Superior temporal gyrus (tissue), 1 donor: ENCODE data around the gene VANGL1.
"Not testable (repeated sequence)": the region's sequence is repeated elsewhere in the genome, so short reads cannot be mapped to it uniquely, and the experiment has no call there.

ENCODE experiments used
- DNase-seq: peaks from one replicate; pipeline ENCODE4 v3.0.0-alpha.2; 2016; ENCODE audit errors: extremely low spot score

Gene VANGL1

GRCh38 chr1:115641762-115642167, at the start of gene VANGL1:
Gene VANGL1, plus strand, starts transcription at chr1:115641970. Its CDS starts 9,444 bp downstream, at chr1:115651414.
- DNase-seq, result no peak

- no peak for DNase-seq
These were observed 49.5 kb upstream of the VANGL1 start for GRCh38 chr1:115592264-115592663.

DNA sequence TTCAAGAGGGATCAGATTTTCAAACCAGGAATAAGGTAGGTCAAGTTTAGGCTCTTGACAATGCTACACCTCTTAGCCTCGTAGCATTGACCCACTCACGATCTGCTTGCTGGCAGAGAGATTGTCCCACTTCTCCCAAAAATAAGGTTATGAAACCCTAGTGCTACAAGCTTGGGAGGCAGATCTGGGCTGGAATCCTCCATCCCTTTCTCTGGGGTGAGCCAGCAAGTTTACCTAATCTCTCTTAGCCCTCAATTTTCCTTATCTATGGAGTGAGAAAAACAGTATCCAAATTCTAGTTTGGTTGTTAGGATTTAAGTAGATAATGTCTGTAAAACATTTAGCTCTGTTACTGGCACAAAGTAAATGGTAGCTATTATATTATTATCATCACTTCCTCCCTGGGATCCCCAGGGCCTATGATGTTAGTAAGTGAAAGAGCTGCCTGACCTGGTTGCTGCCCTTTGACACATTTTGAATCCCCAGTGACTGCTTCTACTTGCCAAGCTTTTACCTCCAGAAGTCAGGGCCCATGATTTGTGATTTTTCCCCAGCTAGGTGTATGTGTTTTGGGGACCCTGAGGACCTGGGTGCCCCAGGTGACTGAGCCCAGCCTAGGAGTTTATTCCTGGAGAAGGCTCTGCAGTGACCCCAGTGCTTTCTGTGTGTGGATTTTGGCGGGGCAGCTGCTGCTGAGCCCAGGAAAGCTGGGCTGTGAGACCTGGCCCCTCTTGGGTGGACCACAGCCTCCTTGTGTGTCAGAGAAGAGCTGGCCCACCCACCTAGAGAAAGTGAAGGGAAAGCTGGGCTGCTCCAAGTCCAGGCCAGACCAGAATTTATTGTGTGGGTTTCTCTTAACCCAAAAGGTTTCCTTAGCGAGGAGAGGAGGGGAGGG, 48.2 kb upstream of the VANGL1 start:
- no peak for DNase-seq

GRCh38 chr1:115594600-115594999, 47.2 kb upstream of the VANGL1 start:
- no peak for DNase-seq

DNA sequence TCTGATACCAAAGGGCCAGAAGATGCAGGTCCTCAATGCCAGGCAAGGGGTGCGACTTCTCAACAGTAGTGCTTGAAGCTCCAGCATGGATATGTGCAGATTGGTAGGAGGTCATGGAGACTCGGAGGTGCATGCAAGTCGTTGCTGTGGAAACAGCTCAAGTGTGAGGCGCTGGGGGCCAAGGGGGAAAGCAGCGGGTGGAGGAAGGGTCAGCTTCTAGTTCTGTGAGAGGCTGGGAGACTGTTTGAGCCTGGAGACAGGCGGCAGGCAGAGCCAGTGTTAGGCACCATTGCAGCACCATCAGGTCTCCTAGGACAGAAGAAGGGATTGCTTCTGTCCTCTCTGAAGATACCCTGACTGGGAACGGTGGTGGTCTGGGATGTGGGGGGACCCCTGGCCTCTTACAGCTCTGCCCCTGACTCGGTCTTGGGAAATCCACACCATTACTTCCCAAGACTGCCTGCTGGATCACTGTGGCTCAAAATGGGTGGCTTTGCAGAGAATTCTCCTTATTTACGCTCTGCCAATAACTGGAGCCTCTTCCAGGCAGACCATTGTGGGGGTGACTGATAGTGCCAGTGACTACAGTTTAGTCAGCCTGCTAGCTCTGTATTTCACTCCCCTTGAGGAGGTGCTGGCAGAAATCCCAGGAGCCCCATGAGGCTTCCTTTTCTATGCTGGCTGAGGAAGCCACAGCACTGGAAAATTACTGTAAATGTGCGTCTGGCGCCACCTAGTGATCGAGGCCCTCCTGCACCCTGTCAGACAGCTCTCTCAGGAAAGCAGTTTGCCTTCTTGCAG, 46.3 kb upstream of the VANGL1 start:
- peak; percentile 93 for DNase-seq

GRCh38 chr1:115596080-115596780, 45.5 kb upstream of the VANGL1 start:
- no peak for DNase-seq

- no peak for DNase-seq
These were observed 37.3 kb upstream of the VANGL1 start for GRCh38 chr1:115604508-115604907.

- DNase-seq, result no peak
These were observed 35.5 kb upstream of the VANGL1 start for GRCh38 chr1:115606305-115606704.

DNA sequence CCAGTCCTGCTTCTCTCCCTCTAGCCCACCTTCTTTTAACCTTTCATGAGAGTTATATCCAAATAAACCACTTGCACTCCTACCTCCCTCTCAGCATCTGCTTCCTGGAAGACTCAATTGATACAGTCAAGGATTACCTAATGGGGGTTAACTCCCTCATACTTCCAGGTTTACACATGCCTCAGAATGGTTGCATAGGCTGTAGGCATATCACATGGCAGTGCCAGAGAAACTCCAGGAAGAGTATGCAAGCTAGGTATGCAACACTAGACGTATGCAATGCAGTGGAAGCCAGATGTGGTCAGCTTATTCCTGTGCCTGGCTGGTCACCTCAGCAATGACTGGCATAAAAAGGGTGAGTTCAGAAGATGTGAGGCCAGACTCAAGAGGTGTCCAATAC, 32.7 kb upstream of the VANGL1 start:
- no peak for DNase-seq

GRCh38 chr1:115613767-115614166, 28.0 kb upstream of the VANGL1 start:
- DNase-seq, result no peak

DNA sequence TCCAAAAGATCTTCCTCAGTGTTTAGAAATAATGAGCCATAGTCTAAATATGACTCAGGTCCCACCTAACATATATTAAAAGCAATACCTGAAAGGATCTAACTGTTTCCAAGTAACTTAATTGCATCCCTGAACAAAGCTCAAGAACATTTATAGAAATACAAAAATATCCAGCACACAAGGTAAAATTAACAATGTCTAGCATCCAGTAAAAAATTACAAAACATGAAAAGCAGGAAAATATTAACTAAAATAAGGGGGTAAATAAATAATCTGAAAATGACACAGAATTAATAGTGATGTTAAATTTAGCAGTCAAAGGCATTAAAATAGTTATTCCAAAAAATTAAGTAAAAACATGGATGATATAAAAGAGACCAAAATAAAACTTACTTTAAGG, 21.3 kb upstream of the VANGL1 start:
- DNase-seq, result no peak

DNA sequence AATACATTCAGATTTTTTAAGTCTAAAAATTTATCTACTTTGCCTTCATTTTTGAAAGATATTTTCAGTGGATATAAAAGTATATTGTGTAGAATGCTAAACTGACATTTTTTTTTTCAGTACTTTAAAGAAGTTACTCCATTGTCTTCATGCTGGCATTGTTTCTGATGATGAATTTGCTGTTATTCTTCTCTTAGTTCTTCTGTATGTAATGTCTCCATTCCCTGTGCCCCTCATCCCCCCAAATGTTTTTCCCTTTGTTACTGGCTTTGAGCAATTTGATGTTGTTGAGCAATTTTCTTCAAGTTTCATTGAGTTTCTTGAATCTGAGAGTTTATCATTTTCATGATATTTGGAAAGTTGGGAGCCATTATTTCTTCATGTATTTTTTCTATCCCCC, 20.8 kb upstream of the VANGL1 start:
- DNase-seq, result no peak

GRCh38 chr1:115624859-115625258, 16.9 kb upstream of the VANGL1 start:
- DNase-seq, result no peak

GRCh38 chr1:115630342-115630741, 11.4 kb upstream of the VANGL1 start:
- DNase-seq, result no peak

DNA sequence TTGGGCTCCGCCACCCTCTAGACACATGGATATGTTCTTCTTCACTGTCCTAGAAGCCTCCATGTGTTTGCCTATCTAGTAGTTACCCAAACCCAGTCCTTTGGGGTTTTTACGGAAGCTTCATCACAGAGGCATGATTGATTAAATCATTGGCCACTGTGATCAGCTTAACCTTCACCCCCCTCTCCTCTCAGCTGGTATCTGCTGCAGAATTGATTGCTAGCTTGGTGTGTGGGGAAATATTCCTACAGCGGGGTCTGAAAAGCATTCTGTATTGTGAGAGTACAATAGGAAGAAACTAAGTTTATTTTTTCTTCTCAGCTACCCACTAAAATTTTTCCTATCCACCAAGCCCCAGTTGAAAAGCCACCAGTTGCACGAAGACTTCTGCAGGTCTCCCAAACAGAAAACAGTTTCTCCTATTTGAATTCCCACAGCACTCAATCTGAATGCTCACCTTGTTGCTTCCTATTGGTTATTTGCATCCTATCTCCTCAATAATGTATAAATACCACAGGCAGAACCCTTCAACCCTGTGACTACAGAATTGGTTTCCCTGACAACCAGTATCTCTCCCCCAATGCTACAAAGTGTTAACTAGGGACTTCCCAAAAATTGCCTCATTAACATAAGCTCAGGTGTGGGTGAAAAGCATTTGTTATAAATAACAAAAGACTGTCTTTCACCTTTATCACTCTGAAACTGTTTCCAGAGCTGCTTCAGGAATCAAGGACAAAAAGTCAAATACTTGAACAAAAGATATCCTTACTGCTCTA, 9.3 kb upstream of the VANGL1 start:
- DNase-seq, result no peak

- DNase-seq, result not testable (repeated sequence)
These were observed 8.2 kb upstream of the VANGL1 start for GRCh38 chr1:115633606-115634005.

DNA sequence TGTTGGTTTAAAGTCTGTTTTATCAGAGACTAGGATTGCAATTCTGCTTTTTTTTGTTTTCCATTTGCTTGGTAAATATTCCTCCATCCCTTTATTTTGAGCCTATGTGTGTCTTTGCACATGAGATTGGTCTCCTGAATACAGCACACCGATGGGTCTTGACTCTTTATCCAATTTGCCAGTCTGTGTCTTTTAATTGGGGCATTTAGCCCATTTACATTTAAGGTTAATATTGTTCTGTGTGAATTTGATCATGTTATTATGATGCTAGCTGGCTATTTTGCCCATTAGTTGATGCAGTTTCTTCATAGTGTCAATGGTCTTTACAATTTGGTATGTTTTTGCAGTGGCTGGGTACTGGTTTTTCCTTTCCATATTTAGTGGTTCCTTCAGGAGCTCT, 4.5 kb upstream of the VANGL1 start:
- not testable (repeated sequence) for DNase-seq

DNA sequence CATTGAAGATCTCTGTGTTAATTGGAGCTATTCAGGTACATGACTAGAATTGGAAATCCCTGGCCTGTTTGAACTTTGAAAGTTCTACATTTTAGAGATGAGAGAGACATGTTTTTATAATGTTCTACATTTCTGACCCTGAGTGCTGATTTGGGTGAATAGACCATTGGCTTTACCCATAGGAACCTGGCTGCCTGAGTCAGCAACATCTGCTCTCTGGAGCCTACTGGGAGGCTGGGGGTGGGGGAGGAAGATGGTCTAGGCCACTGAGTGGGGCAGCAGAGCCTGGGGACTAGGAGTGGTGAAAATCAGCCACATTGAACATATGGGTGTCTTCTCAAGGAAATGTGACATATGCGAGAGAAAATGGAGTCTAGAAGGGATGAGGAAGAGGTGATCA, 1.4 kb upstream of the VANGL1 start:
- DNase-seq, result no peak

DNA sequence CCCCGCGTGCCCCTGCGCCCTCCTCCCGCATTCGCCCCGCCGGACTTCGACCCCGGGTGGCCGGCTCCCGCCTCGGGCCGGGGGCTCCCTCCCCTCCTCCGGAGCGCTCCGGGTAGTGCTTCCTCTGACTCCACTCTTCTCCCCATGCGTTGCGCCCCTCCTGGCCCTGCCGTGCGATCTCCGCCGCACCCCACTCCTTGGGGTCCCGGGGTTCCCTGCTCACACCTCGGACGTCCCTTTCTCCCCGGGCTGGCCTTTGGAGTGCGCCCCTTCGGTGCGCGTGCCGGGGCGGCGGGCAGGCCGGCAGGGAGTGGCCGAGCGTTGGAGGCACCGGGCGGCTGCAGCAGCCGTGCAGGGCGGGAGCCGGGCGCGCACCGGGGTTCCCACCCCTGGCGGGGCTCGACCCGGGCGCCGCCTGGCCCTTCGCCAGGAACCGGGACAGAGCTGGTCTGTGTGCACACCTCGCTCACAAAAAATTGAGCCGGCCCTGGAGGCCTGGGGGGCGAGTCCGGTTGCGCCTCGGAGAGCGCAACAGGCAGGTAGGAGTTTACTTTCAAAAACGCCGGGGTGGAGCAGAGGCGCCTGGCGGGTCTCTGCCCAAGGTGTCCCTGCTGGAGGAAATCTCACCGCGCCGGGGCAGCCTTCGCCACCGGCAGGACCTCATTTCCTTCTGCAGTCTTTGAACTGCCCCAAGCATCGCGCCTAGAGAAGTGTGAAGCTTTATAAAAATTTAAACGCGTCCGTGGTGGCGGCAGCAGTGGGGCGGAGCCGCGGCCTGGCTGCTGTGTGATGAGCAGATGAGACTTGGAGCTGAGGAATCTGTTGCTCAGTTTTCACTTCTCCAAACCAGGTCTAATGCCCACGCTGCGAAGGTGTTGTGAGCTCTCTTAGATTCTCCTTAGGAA, 650 bp downstream of the VANGL1 start:
- no peak for DNase-seq

DNA sequence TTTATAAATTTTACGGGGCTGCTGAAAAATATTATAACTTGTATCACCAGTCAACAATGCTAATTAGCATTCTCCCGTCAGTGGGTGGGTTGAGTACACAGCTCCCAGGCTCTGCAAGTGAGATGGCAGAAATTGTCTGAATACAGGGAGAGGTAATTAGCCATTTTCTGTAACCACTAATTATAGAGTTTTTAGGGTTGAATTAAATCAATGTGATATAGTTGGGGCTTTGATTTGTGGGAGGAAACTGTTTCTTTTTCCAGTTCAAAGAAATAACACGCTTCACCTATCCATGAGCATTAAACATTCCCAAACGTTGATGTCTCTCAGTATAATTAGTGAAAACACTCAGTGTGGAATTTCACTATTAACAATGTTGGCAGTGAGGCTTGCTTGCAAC, 1.5 kb downstream of the VANGL1 start:
- no peak for DNase-seq
